GM12873 (cell line): Measurements from ENCODE around the gene OMP.

Source experiments
- CTCF ChIP-seq: IDR thresholded peaks from 2 replicates; pipeline ENCODE4 v1.5.1; 2012; ENCODE audit warnings: low read depth, mild to moderate bottlenecking, moderate library complexity, low read length, control low read depth; ENCODE audit not compliant: insufficient read depth; ENCODE audit errors: missing control alignments

The OMP gene

GRCh38 chr11:77090046-77090372, 12.6 kb upstream of the OMP start:
- no peak for TF ChIP-seq CTCF

- no peak for TF ChIP-seq CTCF
Measured at GRCh38 chr11:77090373-77091111, 12.1 kb upstream of the OMP start.

GRCh38 chr11:77091146-77091940, 11.3 kb upstream of the OMP start:
- peak; percentile 96 for TF ChIP-seq CTCF

GRCh38 chr11:77092382-77092781, 10.3 kb upstream of the OMP start:
- TF ChIP-seq CTCF, result no peak

- no peak for TF ChIP-seq CTCF
Measured at GRCh38 chr11:77093056-77093891, 9.4 kb upstream of the OMP start.

GRCh38 chr11:77093987-77094840, 8.4 kb upstream of the OMP start:
- TF ChIP-seq CTCF, result no peak
